ENCODE results near the gene GRM3.

DNA sequence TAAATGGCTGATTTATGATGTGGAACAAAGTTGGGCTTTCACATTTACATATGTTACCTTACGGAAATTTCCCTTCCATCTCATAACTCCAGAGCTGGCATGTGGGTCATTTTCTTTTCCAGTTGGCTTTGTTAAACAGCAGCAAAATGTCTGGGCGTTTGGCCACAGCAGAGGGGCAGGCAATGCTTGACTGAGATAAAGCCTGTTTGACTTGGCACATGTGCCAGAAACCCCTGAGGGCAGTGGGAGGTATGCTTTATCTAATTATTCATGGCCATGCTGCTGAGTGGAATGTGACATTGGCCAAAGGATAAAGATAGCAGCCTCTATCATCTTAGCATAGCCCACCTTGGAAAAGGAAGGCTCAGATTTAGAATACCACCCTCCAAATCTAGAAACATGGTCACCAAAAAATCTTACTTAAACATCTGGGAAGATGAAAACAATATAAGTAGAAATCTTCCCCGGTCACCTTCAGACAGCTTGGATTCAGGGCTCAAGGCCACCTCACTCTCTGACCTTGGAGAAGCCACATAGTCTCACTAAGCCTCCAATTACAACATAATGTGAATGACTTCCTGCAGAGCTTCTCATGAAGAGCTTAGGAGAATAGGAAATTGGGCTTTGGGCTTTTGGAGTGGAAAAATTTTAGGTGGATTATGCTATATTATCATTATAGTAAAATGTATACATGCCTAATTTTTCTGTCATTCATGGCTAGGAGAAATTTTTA, 101.5 kb downstream of the GRM3 start:
- TF ChIP-seq, protein P1, sequence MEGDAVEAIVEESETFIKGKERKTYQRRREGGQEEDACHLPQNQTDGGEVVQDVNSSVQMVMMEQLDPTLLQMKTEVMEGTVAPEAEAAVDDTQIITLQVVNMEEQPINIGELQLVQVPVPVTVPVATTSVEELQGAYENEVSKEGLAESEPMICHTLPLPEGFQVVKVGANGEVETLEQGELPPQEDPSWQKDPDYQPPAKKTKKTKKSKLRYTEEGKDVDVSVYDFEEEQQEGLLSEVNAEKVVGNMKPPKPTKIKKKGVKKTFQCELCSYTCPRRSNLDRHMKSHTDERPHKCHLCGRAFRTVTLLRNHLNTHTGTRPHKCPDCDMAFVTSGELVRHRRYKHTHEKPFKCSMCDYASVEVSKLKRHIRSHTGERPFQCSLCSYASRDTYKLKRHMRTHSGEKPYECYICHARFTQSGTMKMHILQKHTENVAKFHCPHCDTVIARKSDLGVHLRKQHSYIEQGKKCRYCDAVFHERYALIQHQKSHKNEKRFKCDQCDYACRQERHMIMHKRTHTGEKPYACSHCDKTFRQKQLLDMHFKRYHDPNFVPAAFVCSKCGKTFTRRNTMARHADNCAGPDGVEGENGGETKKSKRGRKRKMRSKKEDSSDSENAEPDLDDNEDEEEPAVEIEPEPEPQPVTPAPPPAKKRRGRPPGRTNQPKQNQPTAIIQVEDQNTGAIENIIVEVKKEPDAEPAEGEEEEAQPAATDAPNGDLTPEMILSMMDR (IDR thresholded peaks at IDR 0.05; ENCODE audit: insufficient read depth, low read depth, low read length): no peak
- TF ChIP-seq EZH2 (IDR thresholded peaks at IDR 0.05; ENCODE audit: insufficient read depth, low read length): no peak
